HEK293T (cell line): ENCODE measurements around the gene GRIN2C.

Experiments used
- CTCF ChIA-PET: fragments of 350-600 bp; formaldehyde crosslinking; extraction: SDS; loops from one replicate; lab custom pipeline; 2021; ENCODE audit warnings: antibody characterized with exemption, inconsistent platforms; lab: Yijun Ruan, JAX
- POLR2A ChIA-PET: fragments of 350-600 bp; formaldehyde crosslinking; extraction: SDS; loops from one replicate; lab custom pipeline; 2020; ENCODE audit warnings: antibody characterized with exemption, inconsistent platforms; lab: Yijun Ruan, JAX
- DNase-seq: peaks from one replicate; pipeline ENCODE4 v3.0.0; 2012; ENCODE audit warnings: mixed read lengths; ENCODE audit errors: extremely low spot score
- ARNT ChIP-seq: fragments of 450-650 bp; IDR thresholded peaks from 2 replicates; pipeline ENCODE4 v1.6.1; 2017; ENCODE audit warnings: mild to moderate bottlenecking
- BHLHE40 ChIP-seq: fragments of 450-650 bp; IDR thresholded peaks from 2 replicates; pipeline ENCODE4 v1.6.1; 2016; ENCODE audit warnings: mild to moderate bottlenecking, moderate library complexity, borderline replicate concordance
- CTBP1 ChIP-seq: fragments of 450-650 bp; IDR thresholded peaks from 2 replicates; pipeline ENCODE4 v1.6.1; 2016; ENCODE audit warnings: borderline replicate concordance
- ELF4 ChIP-seq: fragments of 450-650 bp; IDR thresholded peaks from 2 replicates; pipeline ENCODE4 v1.6.1; 2017; ENCODE audit warnings: antibody characterized with exemption
- FOXA1 ChIP-seq: fragments of 450-650 bp; IDR thresholded peaks from 2 replicates; pipeline ENCODE4 v1.6.1; 2016; ENCODE audit warnings: mild to moderate bottlenecking
- FOXK2 ChIP-seq: fragments of 450-650 bp; IDR thresholded peaks from 2 replicates; pipeline ENCODE4 v1.6.1; 2016; ENCODE audit warnings: mild to moderate bottlenecking
- FOXM1 ChIP-seq: fragments of 450-650 bp; IDR thresholded peaks from 2 replicates; pipeline ENCODE4 v1.6.1; 2017; ENCODE audit warnings: mild to moderate bottlenecking, borderline replicate concordance
- HDGF ChIP-seq: fragments of 450-650 bp; IDR thresholded peaks from 2 replicates; pipeline ENCODE4 v1.6.1; 2017; ENCODE audit warnings: antibody characterized with exemption, borderline replicate concordance
- L3MBTL2 ChIP-seq: fragments of 450-650 bp; conservative IDR thresholded peaks from 2 replicates; pipeline ENCODE4 v1.6.1; 2016; ENCODE audit warnings: mild to moderate bottlenecking
- LEF1 ChIP-seq: fragments of 450-650 bp; IDR thresholded peaks from 2 replicates; pipeline ENCODE4 v1.6.1; 2017; ENCODE audit warnings: mild to moderate bottlenecking, borderline replicate concordance
- NFRKB ChIP-seq: fragments of 450-650 bp; IDR thresholded peaks from 2 replicates; pipeline ENCODE4 v1.6.1; 2016; ENCODE audit warnings: mild to moderate bottlenecking, moderate library complexity
- PKNOX1 ChIP-seq: fragments of 450-650 bp; IDR thresholded peaks from 2 replicates; pipeline ENCODE4 v1.6.1; 2016
- SP1 ChIP-seq: fragments of 450-650 bp; IDR thresholded peaks from 2 replicates; pipeline ENCODE4 v1.6.1; 2017
- SUZ12 ChIP-seq: fragments of 450-650 bp; IDR thresholded peaks from 2 replicates; pipeline ENCODE4 v1.6.1; 2016; ENCODE audit warnings: mild to moderate bottlenecking
- TARDBP ChIP-seq: fragments of 450-650 bp; IDR thresholded peaks from 2 replicates; pipeline ENCODE4 v1.6.1; 2016
- ZNF384 ChIP-seq: fragments of 450-650 bp; IDR thresholded peaks from 2 replicates; pipeline ENCODE4 v1.6.1; 2016

Gene GRIN2C

GRCh38 chr17:74825952-74826719 is 33.5 kb downstream of the GRIN2C start:
- no peak for DNase-seq
- no peak for TF ChIP-seq ELF4
- TF ChIP-seq NFRKB: no peak
- no peak for TF ChIP-seq SP1
- no peak for TF ChIP-seq LEF1
- no peak for TF ChIP-seq FOXA1
- no peak for TF ChIP-seq BHLHE40
- no peak for TF ChIP-seq TARDBP
- no peak for TF ChIP-seq PKNOX1
- no peak for TF ChIP-seq SUZ12
- no peak for TF ChIP-seq L3MBTL2
- no peak for TF ChIP-seq FOXM1
- no peak for TF ChIP-seq FOXK2
- TF ChIP-seq CTBP1: no peak
- TF ChIP-seq ARNT: no peak
- no peak for TF ChIP-seq HDGF
- no peak for TF ChIP-seq ZNF384
- CTCF ChIA-PET: interaction anchor here (0.9 kb wide), 1 partner anchor 14 kb away, joined by 3 read pairs; no protein-coding TSS in a partner anchor
- POLR2A ChIA-PET: no interaction called here

- no peak for DNase-seq
- ChIA-PET POLR2A (no interaction called here), CTCF (no interaction called here)
- TF ChIP-seq SP1 (no peak), TARDBP (no peak), HDGF (no peak), ZNF384 (no peak), LEF1 (no peak), PKNOX1 (no peak), FOXK2 (no peak), SUZ12 (no peak), FOXA1 (no peak), ARNT (no peak), L3MBTL2 (no peak), BHLHE40 (no peak), FOXM1 (no peak), CTBP1 (no peak), NFRKB (no peak), ELF4 (no peak)
Observed at GRCh38 chr17:74824961-74825627, 34.6 kb downstream of the GRIN2C start.

- ChIA-PET POLR2A (no interaction called here), CTCF (no interaction called here)
- no peak for DNase-seq
- TF ChIP-seq L3MBTL2 (no peak), HDGF (no peak), FOXK2 (no peak), LEF1 (no peak), ARNT (no peak), CTBP1 (no peak), TARDBP (no peak), FOXM1 (no peak), SP1 (no peak), BHLHE40 (no peak), ELF4 (no peak), PKNOX1 (no peak), ZNF384 (no peak), FOXA1 (no peak), NFRKB (no peak), SUZ12 (no peak)
Observed at GRCh38 chr17:74822939-74823367, 36.7 kb downstream of the GRIN2C start.

- no peak for TF ChIP-seq LEF1
- ChIA-PET POLR2A (no interaction called here), CTCF (no interaction called here)
- DNase-seq: no peak
Observed at GRCh38 chr17:74822335-74822938, 37.2 kb downstream of the GRIN2C start.

- DNase-seq: no peak
- TF ChIP-seq ELF4 (no peak), LEF1 (no peak), SUZ12 (no peak), HDGF (no peak), TARDBP (no peak), SP1 (no peak)
- ChIA-PET POLR2A (interaction anchor here (1.2 kb wide), 1 partner anchor 51 kb away, joined by 4 read pairs; the partner anchor contains the start of gene FDXR), CTCF (interaction anchor here (1.4 kb wide), 1 partner anchor 26 kb away, joined by 3 read pairs; no protein-coding TSS in a partner anchor)
Observed at GRCh38 chr17:74821655-74822334, 37.9 kb downstream of the GRIN2C start.
